H9 (cell line): Measurements from ENCODE around the gene LY6G5B. TPM values are rescaled to one million over a fixed set of nuclear protein-coding genes. Genes with fewer than 3 reads are reported as not detected.

ENCODE experiments used
- DNase-seq: peaks from one replicate; pipeline ENCODE4 v3.0.0-alpha.2; 2017
- H2AFZ ChIP-seq: one replicate; pipeline ENCODE4 v1.6.1; 2013; ENCODE audit warnings: mild to moderate bottlenecking, low read length, control low read depth, moderate library complexity
- H2AK5ac ChIP-seq: 2 replicates; pipeline ENCODE4 v1.6.1; 2013; ENCODE audit warnings: low read length, control low read depth, mixed read lengths; ENCODE audit not compliant: insufficient read length
- H2BK120ac ChIP-seq: one replicate; pipeline ENCODE4 v1.6.1; 2013; ENCODE audit warnings: low read depth, mild to moderate bottlenecking, low read length, control low read depth, inconsistent platforms; ENCODE audit not compliant: poor library complexity, severe bottlenecking
- H2BK12ac ChIP-seq: 2 replicates; pipeline ENCODE4 v1.6.1; 2013; ENCODE audit warnings: low read length, control low read depth, mixed read lengths, low read depth; ENCODE audit not compliant: insufficient read length
- H2BK15ac ChIP-seq: 2 replicates; pipeline ENCODE4 v1.6.1; 2013; ENCODE audit warnings: low read depth, low read length, control low read depth
- H2BK20ac ChIP-seq: one replicate; pipeline ENCODE4 v1.6.1; 2013; ENCODE audit warnings: low read depth, mild to moderate bottlenecking, low read length, control low read depth, inconsistent platforms; ENCODE audit not compliant: poor library complexity, severe bottlenecking
- H2BK5ac ChIP-seq: 2 replicates; pipeline ENCODE4 v1.6.1; 2013; ENCODE audit warnings: low read length, control low read depth, mixed read lengths; ENCODE audit not compliant: insufficient read length
- H3K14ac ChIP-seq: 2 replicates; pipeline ENCODE4 v1.6.1; 2013; ENCODE audit warnings: low read length, control low read depth; ENCODE audit not compliant: insufficient read depth
- H3K18ac ChIP-seq: 2 replicates; pipeline ENCODE4 v1.6.1; 2013; ENCODE audit warnings: low read depth, mild to moderate bottlenecking, mixed read lengths, low read length, control low read depth; ENCODE audit not compliant: insufficient read length
- H3K23ac ChIP-seq: 2 replicates; pipeline ENCODE4 v1.6.1; 2013; ENCODE audit warnings: low read length, control low read depth, mixed read lengths, low read depth; ENCODE audit not compliant: insufficient read length
- H3K23me2 ChIP-seq: 2 replicates; pipeline ENCODE4 v1.6.1; 2013; ENCODE audit warnings: low read depth, mild to moderate bottlenecking, mixed read lengths, low read length, control low read depth; ENCODE audit not compliant: insufficient read length, poor library complexity, severe bottlenecking
- H3K27ac ChIP-seq: 2 replicates; pipeline ENCODE4 v1.5.1; 2013; ENCODE audit warnings: low read length, control low read depth, mixed read lengths, low read depth; ENCODE audit not compliant: insufficient read length
- H3K27me3 ChIP-seq: 2 replicates; pipeline ENCODE4 v1.6.1; 2013; ENCODE audit warnings: low read length, control low read depth, inconsistent platforms; ENCODE audit not compliant: insufficient read depth
- H3K4ac ChIP-seq: 2 replicates; pipeline ENCODE4 v1.6.1; 2013; ENCODE audit warnings: low read depth, mild to moderate bottlenecking, control low read depth, inconsistent platforms, low read length, moderate library complexity
- H3K4me1 ChIP-seq: 2 replicates; pipeline ENCODE4 v1.6.1; 2013; ENCODE audit warnings: low read length, control low read depth, inconsistent platforms; ENCODE audit not compliant: insufficient read depth
- H3K4me2 ChIP-seq: 2 replicates; pipeline ENCODE4 v1.6.1; 2013; ENCODE audit warnings: low read length, control low read depth, mixed read lengths; ENCODE audit not compliant: insufficient read length, insufficient read depth
- H3K56ac ChIP-seq: 2 replicates; pipeline ENCODE4 v1.6.1; 2013; ENCODE audit warnings: low read depth, mild to moderate bottlenecking, mixed read lengths, low read length, control low read depth; ENCODE audit not compliant: insufficient read length
- H3K79me1 ChIP-seq: 2 replicates; pipeline ENCODE4 v1.6.1; 2013; ENCODE audit warnings: low read depth, mild to moderate bottlenecking, moderate library complexity, low read length, control low read depth, inconsistent platforms; ENCODE audit not compliant: insufficient read depth, poor library complexity, severe bottlenecking
- H3K79me2 ChIP-seq: 2 replicates; pipeline ENCODE4 v1.6.1; 2013; ENCODE audit warnings: low read length, control low read depth, inconsistent platforms; ENCODE audit not compliant: insufficient read depth
- H3K9ac ChIP-seq: 2 replicates; pipeline ENCODE4 v1.6.1; 2013; ENCODE audit warnings: low read length, control low read depth, mixed read lengths; ENCODE audit not compliant: insufficient read length; ENCODE audit errors: extremely low read depth
- H3K9me3 ChIP-seq: one replicate; pipeline ENCODE4 v1.6.1; 2013; ENCODE audit warnings: low read depth, low read length, inconsistent platforms; ENCODE audit not compliant: control insufficient read depth
- H3T11ph ChIP-seq: one replicate; pipeline ENCODE4 v1.6.1; 2013; ENCODE audit warnings: mild to moderate bottlenecking, low read length, control low read depth, inconsistent platforms
- H4K20me1 ChIP-seq: one replicate; pipeline ENCODE4 v1.6.1; 2013; ENCODE audit not compliant: control insufficient read depth, insufficient read length, insufficient read depth
- H4K5ac ChIP-seq: 2 replicates; pipeline ENCODE4 v1.6.1; 2013; ENCODE audit warnings: low read depth, mild to moderate bottlenecking, mixed read lengths, low read length, control low read depth; ENCODE audit not compliant: insufficient read length
- H4K8ac ChIP-seq: replicated peaks from 2 replicates; pipeline ENCODE4 v1.6.1; 2013; ENCODE audit warnings: low read length, control low read depth, mixed read lengths, low read depth; ENCODE audit not compliant: insufficient read length
- H4K91ac ChIP-seq: 2 replicates; pipeline ENCODE4 v1.6.1; 2013; ENCODE audit warnings: low read depth, mild to moderate bottlenecking, moderate library complexity, mixed read lengths, low read length, control low read depth; ENCODE audit not compliant: insufficient read length
- H3K27ac Mint-ChIP-seq, 3 experiments: 2 replicates in 2 of 3; 3 replicates in 1 of 3; pipeline ENCODE4 v1.8.0; 2020 to 2021; ENCODE audit warnings: mixed read lengths in 3 of 3, mild to moderate bottlenecking in 1 of 3, moderate library complexity in 1 of 3
- H3K27me3 Mint-ChIP-seq: 2 replicates; pipeline ENCODE4 v1.8.0; 2021; ENCODE audit warnings: low read depth, mild to moderate bottlenecking, moderate library complexity, mixed read lengths
- H3K36me3 Mint-ChIP-seq, 3 experiments: 2 replicates in 2 of 3; 3 replicates in 1 of 3; pipeline ENCODE4 v1.8.0; 2020 to 2021; ENCODE audit warnings: low read depth in 3 of 3, mixed read lengths in 3 of 3; ENCODE audit not compliant: insufficient read depth in 1 of 3
- H3K4me1 Mint-ChIP-seq, 2 experiments: 2 replicates each; pipeline ENCODE4 v1.8.0; 2020; ENCODE audit warnings: mixed read lengths in 2 of 2
- H3K4me3 Mint-ChIP-seq, 2 experiments: 2 replicates in 1 of 2; 3 replicates in 1 of 2; pipeline ENCODE4 v1.8.0; 2020 to 2021; ENCODE audit warnings: mild to moderate bottlenecking in 2 of 2, mixed read lengths in 2 of 2, moderate library complexity in 1 of 2
- H3K9me3 Mint-ChIP-seq, 2 experiments: 2 replicates in 1 of 2; 3 replicates in 1 of 2; pipeline ENCODE4 v1.8.0; 2020; ENCODE audit warnings: mild to moderate bottlenecking in 2 of 2, mixed read lengths in 2 of 2, moderate library complexity in 1 of 2
- WGBS: extraction: QIAGEN DNeasy Blood & Tissue Kit; methylation state at CpG from one replicate; pipeline ENCODE4 v1.1.7; 2013; ENCODE audit warnings: missing lambda C conversion rate, low lambda C conversion rate, mixed read lengths; ENCODE audit not compliant: insufficient read length; ENCODE audit errors: extremely low coverage; 5-methylcytosine and 5-hydroxymethylcytosine counted together
- total RNA-seq: library from RNA; stranded (reverse); gene quantifications from 2 replicates; pipeline ENCODE4 v1.2.1, GENCODE V29; 2021
- TF ChIP-seq, protein P1 (sequence below): fragments of 200-600 bp; sonication (generic); conservative IDR thresholded peaks from 3 replicates; pipeline ENCODE4 v1.8.0; 2021; ENCODE audit warnings: antibody characterized with exemption, mild to moderate bottlenecking

LY6G5B gene
- total RNA-seq, 1 experiment from 2014 or later, result 21.6 TPM

DNA sequence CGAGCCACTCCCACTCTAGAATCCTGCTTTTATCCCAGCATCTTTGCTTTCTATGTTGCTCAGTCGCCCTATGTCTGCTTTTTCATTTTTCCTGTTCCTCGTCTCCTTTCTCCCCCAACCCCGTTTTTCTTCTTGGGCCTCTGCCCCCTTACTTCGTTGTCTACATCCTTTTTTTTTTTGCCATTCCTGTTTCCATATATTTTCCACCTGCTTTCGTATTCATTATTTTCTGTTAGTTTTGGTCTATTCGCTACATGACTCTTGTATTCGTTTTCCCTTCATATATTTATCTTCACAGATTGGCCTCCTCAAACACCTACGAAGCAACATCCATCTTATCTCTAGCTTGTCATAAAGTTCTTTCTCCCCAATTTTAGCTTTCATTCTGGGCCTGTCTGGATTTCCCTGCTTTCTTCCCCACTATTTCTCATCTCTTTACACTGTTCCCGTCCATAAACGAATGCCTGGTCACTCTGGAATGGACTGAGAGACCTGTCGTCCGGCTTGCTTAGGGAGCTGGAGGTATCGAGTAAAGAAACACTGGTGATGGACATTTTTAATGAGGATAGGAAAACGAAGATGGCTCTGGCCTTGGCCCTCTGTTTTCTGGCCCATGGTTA lies 48.3 kb upstream of the LY6G5B start:
- Histone ChIP-seq H4K8ac (no peak overlapping the region), H3K4ac (no peak overlapping the region; the same call in 1 of the 2 replicates), H3K14ac (peak overlapping the region; percentile 98; the same call in 1 of the 2 replicates), H3K79me1 (peaks cover 2% of the 10 kb centered on the region), H2BK15ac (no peak overlapping the region), H2AK5ac (no peak overlapping the region), H4K20me1 (no peaks in the 10 kb centered on the region), H4K91ac (no peak overlapping the region), H3K23ac (no peak overlapping the region), H3T11ph (no peak overlapping the region), H3K9ac (peak overlapping the region; percentile 91), H3K4me2 (peak overlapping the region; percentile 92), H3K56ac (no peak overlapping the region), H3K9me3 (no peaks in the 10 kb centered on the region), H2BK12ac (no peak overlapping the region), H3K18ac (peak overlapping the region; percentile 92), H2BK5ac (no peak overlapping the region), H2BK120ac (peak overlapping the region; percentile 27), H3K27ac (peak overlapping the region; percentile 85), H2BK20ac (no peak overlapping the region), H3K23me2 (peaks cover 8% of the 10 kb centered on the region), H3K4me1 (peaks cover 3% of the 10 kb centered on the region; the same call in 1 of the 2 replicates), H3K79me2 (peaks cover 20% of the 10 kb centered on the region), H4K5ac (no peak overlapping the region), H3K27me3 (no peaks in the 10 kb centered on the region), H2AFZ (no peak overlapping the region)
- H3K4me3 Mint-ChIP-seq, result peak overlapping the region; percentile 93 to 98
- H3K9me3 Mint-ChIP-seq, result no peaks in the 10 kb centered on the region; a peak in 1 of 5 replicates
- no peak for DNase-seq
- H3K36me3 Mint-ChIP-seq, result peaks cover 49 to 54% (median 54%) of the 10 kb centered on the region in 3 experiments
- TF ChIP-seq, protein P1, sequence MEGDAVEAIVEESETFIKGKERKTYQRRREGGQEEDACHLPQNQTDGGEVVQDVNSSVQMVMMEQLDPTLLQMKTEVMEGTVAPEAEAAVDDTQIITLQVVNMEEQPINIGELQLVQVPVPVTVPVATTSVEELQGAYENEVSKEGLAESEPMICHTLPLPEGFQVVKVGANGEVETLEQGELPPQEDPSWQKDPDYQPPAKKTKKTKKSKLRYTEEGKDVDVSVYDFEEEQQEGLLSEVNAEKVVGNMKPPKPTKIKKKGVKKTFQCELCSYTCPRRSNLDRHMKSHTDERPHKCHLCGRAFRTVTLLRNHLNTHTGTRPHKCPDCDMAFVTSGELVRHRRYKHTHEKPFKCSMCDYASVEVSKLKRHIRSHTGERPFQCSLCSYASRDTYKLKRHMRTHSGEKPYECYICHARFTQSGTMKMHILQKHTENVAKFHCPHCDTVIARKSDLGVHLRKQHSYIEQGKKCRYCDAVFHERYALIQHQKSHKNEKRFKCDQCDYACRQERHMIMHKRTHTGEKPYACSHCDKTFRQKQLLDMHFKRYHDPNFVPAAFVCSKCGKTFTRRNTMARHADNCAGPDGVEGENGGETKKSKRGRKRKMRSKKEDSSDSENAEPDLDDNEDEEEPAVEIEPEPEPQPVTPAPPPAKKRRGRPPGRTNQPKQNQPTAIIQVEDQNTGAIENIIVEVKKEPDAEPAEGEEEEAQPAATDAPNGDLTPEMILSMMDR, result no peak
- no CpG with 5 or more reads among the region's 15 CpGs for WGBS
- H3K27ac Mint-ChIP-seq, result peak overlapping the region; percentile 94 to 99 (median 98)
- no peaks in the 10 kb centered on the region for H3K27me3 Mint-ChIP-seq
- peaks cover 14 to 20% of the 10 kb centered on the region in 2 experiments for H3K4me1 Mint-ChIP-seq
